Ascending aorta (tissue), 2 donors: ENCODE results near the gene MYO1B. TPM values are rescaled to one million over a fixed set of nuclear protein-coding genes. Genes with fewer than 3 reads are reported as not detected.

Experiments
- DNase-seq, 2 donors: peaks; one replicate each; pipeline ENCODE4 v3.0.0-alpha.2; 2019; ENCODE audit warnings: low spot score in 2 of 2
- H3K27ac ChIP-seq, 2 donors: fragments of 200-600 bp; sonication (generic); one replicate each; pipeline ENCODE4 v1.5.1; 2016 to 2017; ENCODE audit warnings: mild to moderate bottlenecking in 1 of 2
- H3K27me3 ChIP-seq: fragments of 200-600 bp; sonication (generic); one replicate; pipeline ENCODE4 v1.5.1; 2017
- H3K36me3 ChIP-seq, 2 donors: fragments of 200-600 bp; sonication (generic); one replicate each; pipeline ENCODE4 v1.5.1; 2016
- H3K4me1 ChIP-seq, 2 donors: fragments of 200-600 bp; sonication (generic); one replicate each; pipeline ENCODE4 v1.5.1; 2016 to 2017; ENCODE audit warnings: mild to moderate bottlenecking in 1 of 2
- H3K4me3 ChIP-seq, 2 donors: fragments of 200-600 bp; sonication (generic); one replicate each; pipeline ENCODE4 v1.5.1; 2016 to 2017; ENCODE audit warnings: mild to moderate bottlenecking in 1 of 2
- H3K9me3 ChIP-seq, 2 donors: fragments of 200-600 bp; sonication (generic); one replicate each; pipeline ENCODE4 v1.5.1; 2016
- intact Hi-C: fragments of 100-400 bp; cut with DNase I; formaldehyde crosslinking; loops from one replicate; pipeline ENCODE4 v1.15.1; 2023
- total RNA-seq: library from RNA; depleted of rRNA; stranded (reverse); fragments of >200 nt; gene quantifications from one replicate; pipeline ENCODE4 v1.1.0, GENCODE V29; 2016
- TF ChIP-seq, protein P1 (sequence below), 3 experiments: fragments of 200-600 bp in 2 of 3; fragments of 450-650 bp in 1 of 3; sonication (generic) in 2 of 3; IDR thresholded peaks; one replicate each; pipeline ENCODE4 v1.5.1; 2016 to 2019; ENCODE audit warnings: antibody characterized with exemption in 3 of 3, mild to moderate bottlenecking in 1 of 3, moderate library complexity in 1 of 3

Gene MYO1B
- total RNA-seq, 1 donor from 2014 or later = 27.4 TPM

DNA sequence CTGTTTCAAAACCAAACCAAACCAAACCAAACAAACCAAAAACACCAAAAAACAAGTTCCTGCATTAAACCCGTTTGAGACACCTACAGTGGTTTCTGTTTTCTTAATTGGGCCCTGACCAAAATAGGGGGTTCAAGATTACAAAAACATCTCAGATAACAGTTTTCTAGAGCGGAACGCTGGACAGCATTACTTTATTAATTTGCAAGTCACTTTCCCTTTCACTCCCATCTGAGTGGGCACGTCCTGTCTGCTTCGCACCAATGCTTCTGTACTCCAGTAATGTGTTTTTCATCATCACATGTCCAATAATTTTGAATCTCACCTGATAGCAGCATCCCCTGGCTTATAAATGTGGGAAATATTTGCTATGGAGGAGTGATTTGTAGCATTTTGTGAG lies 11.7 kb upstream of the MYO1B start:
- intact Hi-C loops = loop anchor here (5.0 kb wide), 1 partner anchor 66 kb away; no protein-coding TSS in a partner anchor
- Histone ChIP-seq H3K9me3 (no peaks in the 10 kb centered on the region), H3K4me1 (no peaks in the 10 kb centered on the region), H3K27me3 (no peaks in the 10 kb centered on the region), H3K36me3 (no peaks in the 10 kb centered on the region), H3K4me3 (no peak overlapping the region), H3K27ac (no peak overlapping the region)
- no peak for DNase-seq
- TF ChIP-seq, protein P1, sequence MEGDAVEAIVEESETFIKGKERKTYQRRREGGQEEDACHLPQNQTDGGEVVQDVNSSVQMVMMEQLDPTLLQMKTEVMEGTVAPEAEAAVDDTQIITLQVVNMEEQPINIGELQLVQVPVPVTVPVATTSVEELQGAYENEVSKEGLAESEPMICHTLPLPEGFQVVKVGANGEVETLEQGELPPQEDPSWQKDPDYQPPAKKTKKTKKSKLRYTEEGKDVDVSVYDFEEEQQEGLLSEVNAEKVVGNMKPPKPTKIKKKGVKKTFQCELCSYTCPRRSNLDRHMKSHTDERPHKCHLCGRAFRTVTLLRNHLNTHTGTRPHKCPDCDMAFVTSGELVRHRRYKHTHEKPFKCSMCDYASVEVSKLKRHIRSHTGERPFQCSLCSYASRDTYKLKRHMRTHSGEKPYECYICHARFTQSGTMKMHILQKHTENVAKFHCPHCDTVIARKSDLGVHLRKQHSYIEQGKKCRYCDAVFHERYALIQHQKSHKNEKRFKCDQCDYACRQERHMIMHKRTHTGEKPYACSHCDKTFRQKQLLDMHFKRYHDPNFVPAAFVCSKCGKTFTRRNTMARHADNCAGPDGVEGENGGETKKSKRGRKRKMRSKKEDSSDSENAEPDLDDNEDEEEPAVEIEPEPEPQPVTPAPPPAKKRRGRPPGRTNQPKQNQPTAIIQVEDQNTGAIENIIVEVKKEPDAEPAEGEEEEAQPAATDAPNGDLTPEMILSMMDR (IDR thresholded peaks at IDR 0.05) = no peak

- TF ChIP-seq, protein P1 (IDR thresholded peaks at IDR 0.05) = no peak
- no peak overlapping the region for H3K27ac ChIP-seq
- no peaks in the 10 kb centered on the region for H3K36me3 ChIP-seq
- no peaks in the 10 kb centered on the region for H3K27me3 ChIP-seq
- intact Hi-C loops = loop anchor here (5.0 kb wide), 1 partner anchor 67 kb away; no protein-coding TSS in a partner anchor
- H3K4me3 ChIP-seq = no peak overlapping the region
- H3K9me3 ChIP-seq = no peaks in the 10 kb centered on the region
- H3K4me1 ChIP-seq = no peaks in the 10 kb centered on the region
- no peak for DNase-seq
Measured at GRCh38 chr2:191234376-191234775, 10.8 kb upstream of the MYO1B start.

- no peak overlapping the region for H3K27ac ChIP-seq
- no peaks in the 10 kb centered on the region for H3K4me1 ChIP-seq
- DNase-seq = no peak
- H3K4me3 ChIP-seq = no peak overlapping the region
- intact Hi-C loops = no loop called here
- no peaks in the 10 kb centered on the region for H3K27me3 ChIP-seq
- no peaks in the 10 kb centered on the region for H3K36me3 ChIP-seq
- H3K9me3 ChIP-seq = no peaks in the 10 kb centered on the region
- TF ChIP-seq, protein P1 (IDR thresholded peaks at IDR 0.05) = no peak
Measured at GRCh38 chr2:191240871-191241270, 4.3 kb upstream of the MYO1B start.

- intact Hi-C loops = no loop called here
Measured at GRCh38 chr2:191241418-191241817, 3.8 kb upstream of the MYO1B start.

DNA sequence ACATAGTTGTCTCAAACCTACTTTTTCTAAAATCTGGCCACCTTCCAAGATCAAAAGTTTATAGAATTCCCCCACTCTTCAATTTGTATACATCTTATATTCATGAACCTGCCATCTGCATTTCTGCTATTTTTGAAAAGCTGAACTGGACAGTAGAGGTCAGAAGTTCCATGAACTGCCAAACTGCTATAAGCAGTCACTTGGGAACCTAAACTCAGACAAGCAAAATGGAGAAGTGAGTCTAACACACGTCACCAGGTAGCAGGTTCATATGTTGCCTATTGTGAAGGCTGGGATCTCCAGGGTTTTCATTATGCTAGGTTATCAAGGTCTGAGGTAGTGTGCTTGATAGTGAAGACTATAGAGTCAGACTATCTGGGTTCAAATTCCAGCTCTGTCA lies 2.0 kb upstream of the MYO1B start:
- Histone ChIP-seq H3K4me3 (no peak overlapping the region), H3K9me3 (no peaks in the 10 kb centered on the region), H3K4me1 (peaks cover 0 to 5% of the 10 kb centered on the region in 2 donors), H3K36me3 (no peaks in the 10 kb centered on the region), H3K27me3 (no peaks in the 10 kb centered on the region), H3K27ac (peak overlapping the region in 1 of 2 donors; percentile 2)
- TF ChIP-seq, protein P1 (IDR thresholded peaks at IDR 0.05) = no peak
- intact Hi-C loops = no loop called here
- DNase-seq = no peak

More at GRCh38 chr2:191241418-191241817, 3.8 kb upstream of the MYO1B start:
- Histone ChIP-seq H3K4me1 (no peaks in the 10 kb centered on the region), H3K27ac (no peak overlapping the region), H3K36me3 (no peaks in the 10 kb centered on the region), H3K9me3 (no peaks in the 10 kb centered on the region), H3K27me3 (no peaks in the 10 kb centered on the region), H3K4me3 (no peak overlapping the region)
- DNase-seq = no peak
- TF ChIP-seq, protein P1 (IDR thresholded peaks at IDR 0.05) = no peak

DNA sequence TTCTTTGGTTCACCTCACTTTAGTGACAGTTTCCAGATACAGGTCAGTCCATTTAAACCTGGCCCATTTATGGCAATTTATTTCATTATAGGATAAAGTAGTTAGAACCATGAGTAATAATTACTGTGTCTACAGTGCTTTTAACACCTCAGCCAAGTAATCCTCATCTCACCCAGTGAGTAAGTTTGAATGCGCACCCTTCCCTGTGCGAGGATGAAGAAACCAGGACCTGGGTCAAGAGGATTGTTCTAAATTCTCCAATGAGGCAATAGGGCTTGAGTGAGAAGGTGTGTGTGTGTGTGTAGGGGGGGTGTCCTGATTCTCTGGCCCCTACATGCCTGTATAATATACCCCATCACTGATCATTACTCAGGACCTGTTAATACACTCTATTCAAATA lies 854 bp upstream of the MYO1B start:
- no peak for DNase-seq
- TF ChIP-seq, protein P1 (IDR thresholded peaks at IDR 0.05) = no peak
- H3K27me3 ChIP-seq = no peaks in the 10 kb centered on the region
- H3K4me1 ChIP-seq = peaks cover 0 to 12% of the 10 kb centered on the region in 2 donors
- intact Hi-C loops = no loop called here
- no peaks in the 10 kb centered on the region for H3K9me3 ChIP-seq
- H3K4me3 ChIP-seq = peak overlapping the region in 1 of 2 donors; percentile 83
- H3K36me3 ChIP-seq = no peaks in the 10 kb centered on the region
- peak overlapping the region; percentile 76 to 85 for H3K27ac ChIP-seq
